GM12878 (cell line): Measurements from ENCODE around the gene ASPHD1. TPM values are rescaled to one million over a fixed set of nuclear protein-coding genes. Genes with fewer than 3 reads are reported as not detected.

Experiments
- ATAC-seq: fragments of 200-7000 bp; cut with Tn5 transposase; 3 replicates; pipeline ENCODE4 v1.9.1; 2020; ENCODE audit warnings: mild to moderate bottlenecking, moderate library complexity
- BruUV-seq: library from RNA; stranded (reverse); fragments of 400-500 nt; replicated peaks from 2 replicates; lab custom pipeline; 2021; lab: Mats Ljungman, UMichigan
- CTCF ChIA-PET: fragments of 300-600 bp; sonication (Branson Sonifier 250); formaldehyde crosslinking; extraction: SDS; loops from one replicate; lab custom pipeline; 2021; ENCODE audit warnings: inconsistent platforms; lab: Yijun Ruan, JAX
- POLR2A ChIA-PET: fragments of 350-600 bp; formaldehyde crosslinking; extraction: SDS; loops from one replicate; lab custom pipeline; 2021; ENCODE audit warnings: inconsistent platforms; lab: Charles Lee
- RAD21 ChIA-PET: fragments of 300-600 bp; sonication (Branson Sonifier 250); formaldehyde crosslinking; loops from one replicate; lab custom pipeline; 2023; ENCODE audit warnings: antibody characterized with exemption; ENCODE audit not compliant: unreplicated experiment; lab: Charles Lee
- SMC1A ChIA-PET: fragments of 300-600 bp; sonication (Branson Sonifier 250); formaldehyde crosslinking; loops from one replicate; lab custom pipeline; 2023; ENCODE audit not compliant: unreplicated experiment, uncharacterized antibody; lab: Charles Lee
- DNase-seq: peaks from one replicate; pipeline ENCODE4 v3.0.0-alpha.2; 2011; ENCODE audit warnings: low read depth, low spot score
- FAIRE-seq: peaks from 3 replicates; lab custom pipeline; 2011; peaks lifted over from hg19 to GRCh38; lab: Jason Lieb, UNC
- H2AFZ ChIP-seq: 2 replicates; pipeline ENCODE4 v1.6.0; 2011; ENCODE audit warnings: low read depth, low read length, control low read depth; ENCODE audit not compliant: control insufficient read depth
- H3K27ac ChIP-seq: 2 replicates; pipeline ENCODE4 v1.5.1; 2011; ENCODE audit warnings: control low read depth; ENCODE audit not compliant: control insufficient read depth, insufficient read depth
- H3K27me3 ChIP-seq, 2 experiments: replicated peaks in 1 of 2; 2 replicates each; pipeline versions ENCODE4 v1.6.0 to v1.6.1; 2011; ENCODE audit warnings: low read length in 1 of 2; ENCODE audit not compliant: control insufficient read depth in 2 of 2, insufficient read depth in 2 of 2
- H3K36me3 ChIP-seq, 2 experiments: 2 replicates each; pipeline ENCODE4 v1.5.1; 2011; ENCODE audit warnings: low read length in 1 of 2; ENCODE audit not compliant: control insufficient read depth in 2 of 2, insufficient read depth in 2 of 2
- H3K4me1 ChIP-seq: 2 replicates; pipeline ENCODE4 v1.6.1; 2011; ENCODE audit warnings: mild to moderate bottlenecking, low read length, moderate library complexity, mixed read lengths; ENCODE audit not compliant: control insufficient read depth, insufficient read depth
- H3K4me2 ChIP-seq: 2 replicates; pipeline ENCODE4 v1.6.0; 2011; ENCODE audit warnings: control low read depth; ENCODE audit not compliant: control insufficient read depth, insufficient read depth
- H3K4me3 ChIP-seq: fragments of 200-600 bp; sonication (generic); 2 replicates; pipeline ENCODE4 v1.5.1; 2016
- H3K79me2 ChIP-seq: 2 replicates; pipeline ENCODE4 v1.6.0; 2011; ENCODE audit warnings: low read length; ENCODE audit not compliant: control insufficient read depth, insufficient read depth
- H3K9ac ChIP-seq: 2 replicates; pipeline ENCODE4 v1.8.0; 2011; ENCODE audit warnings: low read length, control low read depth, mixed read lengths; ENCODE audit not compliant: control insufficient read depth, insufficient read depth
- H3K9me3 ChIP-seq: replicated peaks from 3 replicates; pipeline ENCODE4 v1.5.1; 2011; ENCODE audit warnings: mild to moderate bottlenecking, low read length; ENCODE audit not compliant: control insufficient read depth, insufficient read depth
- H4K20me1 ChIP-seq: 2 replicates; pipeline ENCODE4 v1.6.0; 2011; ENCODE audit not compliant: control insufficient read depth, insufficient read depth
- CTCF ChIP-seq, 3 experiments: IDR thresholded peaks in 2 of 3; conservative IDR thresholded peaks in 1 of 3; 2 replicates each; pipeline ENCODE4 v1.5.1; 2011; ENCODE audit warnings: low read depth in 3 of 3, low read length in 3 of 3, mild to moderate bottlenecking in 3 of 3, control low read depth in 2 of 3, moderate library complexity in 2 of 3, inconsistent platforms in 1 of 3, mixed read lengths in 1 of 3; ENCODE audit not compliant: control insufficient read depth in 2 of 3, insufficient read depth in 1 of 3; ENCODE audit errors: extremely low read depth in 1 of 3
- LARP7 ChIP-seq: fragments of 450-650 bp; IDR thresholded peaks from 2 replicates; pipeline ENCODE4 v1.6.1; 2017; ENCODE audit warnings: mild to moderate bottlenecking
- MTA3 ChIP-seq: IDR thresholded peaks from 2 replicates; pipeline ENCODE4 v1.6.1; 2012; ENCODE audit warnings: low read length, inconsistent platforms, borderline replicate concordance
- YY1 ChIP-seq: IDR thresholded peaks from 2 replicates; pipeline ENCODE4 v1.6.1; 2011; ENCODE audit warnings: low read depth, mild to moderate bottlenecking, low read length
- WGBS: methylation state at CpG from one replicate; pipeline ENCODE4 v1.1.6; 2016; ENCODE audit warnings: low lambda C conversion rate; ENCODE audit not compliant: insufficient replicate concordance, insufficient coverage; ENCODE audit errors: missing lambda C conversion rate; 5-methylcytosine and 5-hydroxymethylcytosine counted together
- in situ Hi-C: fragments of 300-500 bp; cut with MboI; formaldehyde crosslinking; loops from 9 replicates; pipeline ENCODE4 v1.14.3; 2018; ENCODE audit warnings: mixed read lengths
- intact Hi-C: fragments of 100-400 bp; cut with micrococcal nuclease; formaldehyde crosslinking; loops from one replicate; pipeline ENCODE4 v1.14.2; 2022; ENCODE audit not compliant: unreplicated experiment
- polyA plus RNA-seq, 11 experiments: library from polyadenylated mRNA; depleted of rRNA in 4 of 11; unstranded in 6 of 11; stranded (reverse) in 5 of 11; fragments of >200 nt; fragmentation: Nextera tagmentation in 4 of 11; fragmentation: Illumina TruSeq in 1 of 11; extraction: Ambion mirVana in 4 of 11; extraction: Trizol in 1 of 11; gene quantifications; 1 replicate in 1 of 11; 2 replicates in 10 of 11; pipeline versions ENCODE4 v1.2.1 to v1.2.3, GENCODE V29; 2011 to 2016; ENCODE audit warnings: inconsistent platforms in 2 of 11, missing spikeins in 2 of 11, low read depth in 1 of 11
- total RNA-seq, 4 experiments: library from RNA; depleted of rRNA in 3 of 4; stranded (reverse); fragments of >200 nt in 3 of 4; fragmentation: Illumina TruSeq in 1 of 4; extraction: Trizol in 1 of 4; gene quantifications; 2 replicates each; pipeline versions ENCODE4 v1.2.1 to v1.2.3, GENCODE V29; 2013 to 2021
- TF ChIP-seq, protein P1 (sequence below): fragments of 450-650 bp; IDR thresholded peaks from 2 replicates; pipeline ENCODE4 v1.6.1; 2017; ENCODE audit warnings: antibody characterized with exemption, mild to moderate bottlenecking, moderate library complexity
- TF ChIP-seq, protein P2 (sequence below): fragments of 450-650 bp; IDR thresholded peaks from 2 replicates; pipeline ENCODE4 v1.6.1; 2016; ENCODE audit warnings: mild to moderate bottlenecking

ASPHD1 gene
- total and polyA plus RNA-seq, 10 of the 15 experiments (the other 5 are each of a cell fraction or from before 2014, with no cell fraction given), result not detected

DNA sequence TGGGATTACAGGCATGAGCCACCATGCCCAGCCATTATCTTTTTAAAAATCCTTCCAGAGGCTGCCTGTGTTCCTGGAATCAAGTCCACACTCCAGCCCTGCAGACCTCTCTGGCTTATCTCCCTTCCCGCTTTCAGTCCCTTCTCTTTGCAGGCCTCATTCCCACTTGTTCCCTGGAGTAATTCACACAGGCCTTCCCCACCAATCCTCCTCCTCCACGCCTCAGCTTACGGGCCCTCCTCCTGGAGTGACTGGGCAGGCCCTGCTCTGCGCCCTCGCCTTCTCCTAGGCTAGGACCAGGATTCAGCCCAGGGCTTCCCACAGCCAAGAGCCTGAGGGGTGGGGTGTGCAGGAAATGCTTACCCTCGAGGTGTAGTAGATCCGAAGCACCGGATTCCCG is 40.1 kb upstream of the ASPHD1 start (continued):
- TF ChIP-seq, protein P1, sequence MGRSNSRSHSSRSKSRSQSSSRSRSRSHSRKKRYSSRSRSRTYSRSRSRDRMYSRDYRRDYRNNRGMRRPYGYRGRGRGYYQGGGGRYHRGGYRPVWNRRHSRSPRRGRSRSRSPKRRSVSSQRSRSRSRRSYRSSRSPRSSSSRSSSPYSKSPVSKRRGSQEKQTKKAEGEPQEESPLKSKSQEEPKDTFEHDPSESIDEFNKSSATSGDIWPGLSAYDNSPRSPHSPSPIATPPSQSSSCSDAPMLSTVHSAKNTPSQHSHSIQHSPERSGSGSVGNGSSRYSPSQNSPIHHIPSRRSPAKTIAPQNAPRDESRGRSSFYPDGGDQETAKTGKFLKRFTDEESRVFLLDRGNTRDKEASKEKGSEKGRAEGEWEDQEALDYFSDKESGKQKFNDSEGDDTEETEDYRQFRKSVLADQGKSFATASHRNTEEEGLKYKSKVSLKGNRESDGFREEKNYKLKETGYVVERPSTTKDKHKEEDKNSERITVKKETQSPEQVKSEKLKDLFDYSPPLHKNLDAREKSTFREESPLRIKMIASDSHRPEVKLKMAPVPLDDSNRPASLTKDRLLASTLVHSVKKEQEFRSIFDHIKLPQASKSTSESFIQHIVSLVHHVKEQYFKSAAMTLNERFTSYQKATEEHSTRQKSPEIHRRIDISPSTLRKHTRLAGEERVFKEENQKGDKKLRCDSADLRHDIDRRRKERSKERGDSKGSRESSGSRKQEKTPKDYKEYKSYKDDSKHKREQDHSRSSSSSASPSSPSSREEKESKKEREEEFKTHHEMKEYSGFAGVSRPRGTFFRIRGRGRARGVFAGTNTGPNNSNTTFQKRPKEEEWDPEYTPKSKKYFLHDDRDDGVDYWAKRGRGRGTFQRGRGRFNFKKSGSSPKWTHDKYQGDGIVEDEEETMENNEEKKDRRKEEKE, result no peak
- TF ChIP-seq, all 136 proteins: peak for 0

GRCh38 chr16:29862383-29862883 is 37.9 kb upstream of the ASPHD1 start:
- CTCF ChIA-PET, result interaction anchor here (0.6 to 1.5 kb wide), 2 partner anchors 15 to 164 kb away, joined by 3 to 6 read pairs; no protein-coding TSS in a partner anchor

More at GRCh38 chr16:29862383-29862883, 37.9 kb upstream of the ASPHD1 start:
- DNase-seq (no peak), FAIRE-seq (no peak), ATAC-seq (peak; percentile 24)
- Histone ChIP-seq H3K9ac (peak overlapping the region; percentile 77), H3K4me3 (peak overlapping the region; percentile 92), H3K9me3 (no peaks in the 10 kb centered on the region), H3K79me2 (peaks cover 7% of the 10 kb centered on the region), H3K36me3 (peaks cover 0 to 3% of the 10 kb centered on the region in 2 experiments; a peak in 2 of 4 replicates), H3K27me3 (0 out of 4 replicates have a peak, but pooled peaks cover 0 to 1% of the 10 kb centered on the region in 2 experiments), H3K4me2 (peak overlapping the region; percentile 48), H2AFZ (peak overlapping the region; percentile 100), H4K20me1 (no peaks in the 10 kb centered on the region), H3K27ac (peak overlapping the region; percentile 95; the same call in 1 of the 2 replicates), H3K4me1 (peaks cover 4% of the 10 kb centered on the region)
- in situ Hi-C loops, result no loop called here
- TSS peak; percentile 88 for BruUV-seq
- under 1% methylated on average over 27 of the region's 27 CpGs for WGBS
- ChIA-PET POLR2A (interaction anchor here (1.5 kb wide), 1 partner anchor 42 kb away, joined by 6 read pairs; the partner anchor contains the start of gene MVP), RAD21 (no interaction called here), SMC1A (interaction anchor here (0.6 to 1.2 kb wide), 2 partner anchors 44 to 46 kb away, joined by 3 read pairs; no protein-coding TSS in a partner anchor)
- intact Hi-C loops, result loop anchor here (5.0 to 10.0 kb wide), 2 partner anchors 40 to 62 kb away; partner anchors contain the start of genes KCTD13 and MVP
- TF ChIP-seq LARP7 (0 out of 2 replicates have a peak, but pooled peaks have one; percentile 62), MTA3 (no peak), YY1 (0 out of 2 replicates have a peak, but pooled peaks have one; percentile 13), CTCF (IDR thresholded peaks at IDR 0.05 in 2 of 3, conservative IDR thresholded peaks at IDR 0.05 in 1 of 3; ENCODE audit: control insufficient read depth in 2 of 3, extremely low read depth in 1 of 3, insufficient read depth in 1 of 3, low read depth in 3 of 3, low read length in 3 of 3) (peak in 1 of 3 experiments; percentile 32; a peak in 1 of 6 replicates)
- TF ChIP-seq, protein P2, sequence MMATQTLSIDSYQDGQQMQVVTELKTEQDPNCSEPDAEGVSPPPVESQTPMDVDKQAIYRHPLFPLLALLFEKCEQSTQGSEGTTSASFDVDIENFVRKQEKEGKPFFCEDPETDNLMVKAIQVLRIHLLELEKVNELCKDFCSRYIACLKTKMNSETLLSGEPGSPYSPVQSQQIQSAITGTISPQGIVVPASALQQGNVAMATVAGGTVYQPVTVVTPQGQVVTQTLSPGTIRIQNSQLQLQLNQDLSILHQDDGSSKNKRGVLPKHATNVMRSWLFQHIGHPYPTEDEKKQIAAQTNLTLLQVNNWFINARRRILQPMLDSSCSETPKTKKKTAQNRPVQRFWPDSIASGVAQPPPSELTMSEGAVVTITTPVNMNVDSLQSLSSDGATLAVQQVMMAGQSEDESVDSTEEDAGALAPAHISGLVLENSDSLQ, result 0 out of 2 replicates have a peak, but pooled peaks have one; percentile 6
